C4-2B (cell line): ENCODE data around the gene ERBB4.

ENCODE experiments used
- H3K27ac ChIP-seq: fragments of 450-650 bp; 2 replicates; pipeline ENCODE4 v1.5.1; 2017
- CTCF ChIP-seq: fragments of 450-650 bp; conservative IDR thresholded peaks from 2 replicates; pipeline ENCODE4 v1.5.1; 2017; ENCODE audit warnings: mild to moderate bottlenecking
- ZFX ChIP-seq: fragments of 450-650 bp; IDR thresholded peaks from 2 replicates; pipeline ENCODE4 v1.6.1; 2017

Gene ERBB4

DNA sequence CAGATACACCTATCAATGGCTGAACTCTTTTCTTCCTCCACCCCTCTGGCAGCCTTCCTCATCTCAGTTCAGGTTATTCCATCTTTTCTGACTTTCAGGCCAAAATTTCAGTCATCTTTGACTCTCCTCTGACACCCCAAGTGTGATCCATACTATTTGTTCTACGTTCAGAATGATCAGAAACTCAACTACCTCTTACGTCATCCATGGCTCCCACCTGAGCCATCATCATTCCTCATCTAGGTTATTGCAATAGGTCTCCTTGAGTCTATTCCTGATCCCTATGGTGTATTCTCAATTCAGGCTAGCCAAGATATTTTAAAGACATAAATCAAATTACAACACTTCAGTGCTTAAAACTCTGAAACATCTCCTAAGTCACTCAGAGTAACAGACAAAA is 589.7 kb downstream of the ERBB4 start:
- TF ChIP-seq ZFX (no peak), CTCF (no peak)

GRCh38 chr2:211946960-211947359 is 591.6 kb downstream of the ERBB4 start:
- no peak overlapping the region for H3K27ac ChIP-seq
- TF ChIP-seq ZFX (no peak), CTCF (no peak)

More for the DNA sequence above, 589.7 kb downstream of the ERBB4 start:
- H3K27ac ChIP-seq, result no peak overlapping the region

DNA sequence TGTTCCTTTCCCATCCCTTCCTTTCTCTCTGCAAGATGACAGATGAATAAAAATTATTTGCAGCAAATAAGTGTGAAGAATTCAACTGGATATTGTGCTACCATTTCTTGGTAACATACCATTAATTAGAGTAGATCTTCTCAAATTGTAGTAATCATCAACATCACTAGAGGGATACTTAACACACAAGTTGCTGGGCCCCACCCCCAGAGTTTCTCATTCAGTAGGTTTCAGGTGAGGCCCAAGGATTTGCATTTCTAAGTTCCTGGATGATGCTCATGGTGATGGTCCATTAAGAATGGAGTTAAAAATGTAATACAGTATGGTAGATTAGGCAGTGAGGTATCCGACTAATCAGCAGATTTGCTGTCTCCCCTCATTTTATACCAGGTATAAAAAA is 594.0 kb downstream of the ERBB4 start:
- no peak overlapping the region for H3K27ac ChIP-seq
- TF ChIP-seq ZFX (no peak), CTCF (no peak; the same call in 1 of the 2 replicates)

DNA sequence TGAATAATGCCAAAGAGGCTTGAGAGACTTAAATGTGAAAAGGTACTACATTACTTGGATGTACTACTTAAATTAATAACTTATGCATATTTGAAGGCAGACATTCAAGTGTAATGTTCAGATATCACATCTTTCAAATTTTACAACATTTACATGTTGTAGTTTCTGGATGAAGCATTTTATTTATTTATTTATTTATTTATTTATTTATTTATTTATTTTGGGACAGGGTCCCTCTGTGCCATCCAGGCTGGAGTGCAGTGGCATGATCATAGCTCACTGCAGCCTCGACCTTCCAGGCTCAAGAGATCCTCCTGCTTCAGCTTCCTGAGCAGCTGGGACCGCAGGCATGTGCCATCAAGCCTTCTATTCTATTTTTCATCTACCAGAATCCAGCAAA is 596.4 kb downstream of the ERBB4 start:
- TF ChIP-seq ZFX (no peak), CTCF (no peak)
- H3K27ac ChIP-seq, result no peak overlapping the region

GRCh38 chr2:211941216-211941747 is 597.3 kb downstream of the ERBB4 start:
- TF ChIP-seq ZFX (no peak), CTCF (no peak)
- no peak overlapping the region for H3K27ac ChIP-seq

GRCh38 chr2:211939177-211939576 is 599.4 kb downstream of the ERBB4 start:
- no peak overlapping the region for H3K27ac ChIP-seq
- TF ChIP-seq CTCF, result no peak
- no peak for TF ChIP-seq ZFX

GRCh38 chr2:211934811-211935210 is 603.8 kb downstream of the ERBB4 start:
- no peak overlapping the region for H3K27ac ChIP-seq
- no peak for TF ChIP-seq CTCF
- no peak for TF ChIP-seq ZFX
